Suprapubic skin (tissue), 4 donors: ENCODE data around the gene RAF1. TPM values are rescaled to one million over a fixed set of nuclear protein-coding genes. Genes with fewer than 3 reads are reported as not detected.

Experiments
- DNase-seq, 2 donors: peaks; one replicate each; pipeline ENCODE4 v3.0.0-alpha.2; 2019; ENCODE audit warnings: low spot score in 2 of 2
- H3K27ac ChIP-seq: fragments of 200-600 bp; sonication (generic); one replicate; pipeline ENCODE4 v1.5.1; 2019
- H3K27me3 ChIP-seq: fragments of 200-600 bp; sonication (generic); one replicate; pipeline ENCODE4 v1.5.1; 2019
- H3K36me3 ChIP-seq: fragments of 200-600 bp; sonication (generic); one replicate; pipeline ENCODE4 v1.5.1; 2019
- H3K4me1 ChIP-seq: fragments of 200-600 bp; sonication (generic); one replicate; pipeline ENCODE4 v1.5.1; 2019
- H3K4me3 ChIP-seq: fragments of 200-600 bp; sonication (generic); one replicate; pipeline ENCODE4 v1.5.1; 2019; ENCODE audit warnings: mild to moderate bottlenecking
- H3K9me3 ChIP-seq: fragments of 200-600 bp; sonication (generic); one replicate; pipeline ENCODE4 v1.5.1; 2019
- CTCF ChIP-seq, 2 donors: fragments of 200-600 bp in 1 of 2; fragments of 450-650 bp in 1 of 2; sonication (generic) in 1 of 2; IDR thresholded peaks; one replicate each; pipeline ENCODE4 v1.5.1; 2016 to 2019; ENCODE audit warnings: antibody characterized with exemption in 2 of 2, mild to moderate bottlenecking in 1 of 2, moderate library complexity in 1 of 2
- EP300 ChIP-seq: sonication (generic); formaldehyde crosslinking; IDR thresholded peaks from one replicate; pipeline ENCODE4 v1.6.1; 2017; ENCODE audit warnings: antibody characterized with exemption
- POLR2A ChIP-seq, 2 donors: fragments of 450-650 bp; IDR thresholded peaks; one replicate each; pipeline ENCODE4 v1.6.1; 2017; ENCODE audit warnings: antibody characterized with exemption in 2 of 2, mild to moderate bottlenecking in 2 of 2, moderate library complexity in 2 of 2
- POLR2AphosphoS5 ChIP-seq, 3 donors: sonication (generic); formaldehyde crosslinking; IDR thresholded peaks; one replicate each; pipeline ENCODE4 v1.6.1; 2017; ENCODE audit warnings: antibody characterized with exemption in 3 of 3
- WGBS: methylation state at CpG from one replicate; pipeline ENCODE4 v1.1.5; 2018; 5-methylcytosine and 5-hydroxymethylcytosine counted together
- total RNA-seq, 4 donors: library from RNA; depleted of rRNA; stranded (reverse); fragments of >200 nt; gene quantifications; one replicate each; pipeline ENCODE4 v1.1.0, GENCODE V29; 2016

RAF1 gene
- total RNA-seq, 4 donors from 2014 or later: 96.3 to 155 (median 123) TPM

GRCh38 chr3:12556314-12556689 is 107.6 kb downstream of the RAF1 start:
- Histone ChIP-seq H3K9me3 (no peaks in the 10 kb centered on the region), H3K4me3 (peak overlapping the region; percentile 97), H3K4me1 (peaks cover 50% of the 10 kb centered on the region), H3K27ac (peak overlapping the region; percentile 99), H3K27me3 (peaks cover 31% of the 10 kb centered on the region), H3K36me3 (no peaks in the 10 kb centered on the region)
- DNase-seq: no peak
- WGBS: 2% methylated on average over 8 of the region's 8 CpGs
- TF ChIP-seq POLR2A (IDR thresholded peaks at IDR 0.05) (no peak), CTCF (IDR thresholded peaks at IDR 0.05) (no peak), POLR2AphosphoS5 (IDR thresholded peaks at IDR 0.05) (no peak), EP300 (no peak)

GRCh38 chr3:12553921-12554391 is 110.0 kb downstream of the RAF1 start:
- Histone ChIP-seq H3K27me3 (peaks cover 31% of the 10 kb centered on the region), H3K9me3 (no peaks in the 10 kb centered on the region), H3K4me1 (peaks cover 28% of the 10 kb centered on the region), H3K27ac (no peak overlapping the region), H3K4me3 (peak overlapping the region; percentile 50), H3K36me3 (no peaks in the 10 kb centered on the region)
- WGBS: 5% methylated on average over 26 of the region's 26 CpGs
- DNase-seq: no peak
- TF ChIP-seq POLR2AphosphoS5 (IDR thresholded peaks at IDR 0.05) (no peak), POLR2A (IDR thresholded peaks at IDR 0.05) (no peak), CTCF (IDR thresholded peaks at IDR 0.05) (no peak), EP300 (no peak)

- Histone ChIP-seq H3K4me1 (peaks cover 9% of the 10 kb centered on the region), H3K36me3 (no peaks in the 10 kb centered on the region), H3K27me3 (peaks cover 31% of the 10 kb centered on the region), H3K9me3 (no peaks in the 10 kb centered on the region), H3K27ac (no peak overlapping the region), H3K4me3 (no peak overlapping the region)
- TF ChIP-seq EP300 (no peak), CTCF (IDR thresholded peaks at IDR 0.05) (no peak)
- 63% methylated on average over 7 of the region's 7 CpGs for WGBS
- DNase-seq: no peak
Observed at GRCh38 chr3:12549971-12550760, 113.8 kb downstream of the RAF1 start.

GRCh38 chr3:12545473-12545791 is 118.5 kb downstream of the RAF1 start, which contains the start of gene MKRN2OS:
Gene MKRN2OS (minus strand): TSS chr3:12545499. CDS start chr3:12545464, 35 bp downstream.
- H3K4me3 ChIP-seq: peak within 1 kb of the TSS; percentile 41

More at GRCh38 chr3:12545473-12545791, 118.5 kb downstream of the RAF1 start, which contains the start of gene MKRN2OS:
- no peaks in the 10 kb centered on the region for H3K36me3 ChIP-seq
- 63% methylated on average over 4 of the region's 4 CpGs for WGBS
- no peak for TF ChIP-seq CTCF (IDR thresholded peaks at IDR 0.05)
- no peak for TF ChIP-seq POLR2A (IDR thresholded peaks at IDR 0.05)
- no peaks in the 10 kb centered on the region for H3K27me3 ChIP-seq
- no peak within 1 kb of the TSS for H3K27ac ChIP-seq
- no peaks in the 10 kb centered on the region for H3K4me1 ChIP-seq
- no peak for DNase-seq
- H3K9me3 ChIP-seq: no peaks in the 10 kb centered on the region
